Myocyte (in vitro differentiated cells): ENCODE results near the gene BCAM. TPM values are rescaled to one million over a fixed set of nuclear protein-coding genes. Genes with fewer than 3 reads are reported as not detected.
"Not testable (repeated sequence)": the region's sequence is repeated elsewhere in the genome, so short reads cannot be mapped to it uniquely, and the experiment has no call there.

Experiments
- DNase-seq: peaks from one replicate; pipeline ENCODE4 v3.0.0-alpha.2; 2012; ENCODE audit warnings: low read depth
- total RNA-seq: library from RNA; depleted of rRNA; stranded (reverse); fragments of >200 nt; gene quantifications from 2 replicates; pipeline ENCODE4 v1.2.3, GENCODE V29; 2014

Gene BCAM
- total RNA-seq, 1 donor from 2014 or later = 590 TPM

- DNase-seq = peak; percentile 96
Observed at GRCh38 chr19:44816301-44816700, 7.4 kb downstream of the BCAM start.

GRCh38 chr19:44817725-44818465 lies 9.0 kb downstream of the BCAM start:
- DNase-seq = no peak

GRCh38 chr19:44818466-44819031 lies 9.6 kb downstream of the BCAM start:
- DNase-seq = no peak

GRCh38 chr19:44819246-44819832 lies 10.4 kb downstream of the BCAM start:
- no peak for DNase-seq

- DNase-seq = peak; percentile 86
Observed at GRCh38 chr19:44820648-44821609, 12.0 kb downstream of the BCAM start.

- DNase-seq = no peak
Observed at GRCh38 chr19:44822177-44822576, 13.3 kb downstream of the BCAM start.

- DNase-seq = no peak
Observed at GRCh38 chr19:44822670-44823372, 13.9 kb downstream of the BCAM start.

- no peak for DNase-seq
Observed at GRCh38 chr19:44823373-44823698, 14.4 kb downstream of the BCAM start.

- no peak for DNase-seq
Observed at GRCh38 chr19:44824761-44825160, 15.9 kb downstream of the BCAM start.

GRCh38 chr19:44832875-44833274 lies 24.0 kb downstream of the BCAM start:
- DNase-seq = not testable (repeated sequence)

GRCh38 chr19:44834399-44834798 lies 25.5 kb downstream of the BCAM start:
- not testable (repeated sequence) for DNase-seq

- DNase-seq = no peak
Observed at GRCh38 chr19:44839276-44839675, 30.4 kb downstream of the BCAM start.

GRCh38 chr19:44840811-44841210 lies 31.9 kb downstream of the BCAM start:
- no peak for DNase-seq

GRCh38 chr19:44841231-44841630 lies 32.3 kb downstream of the BCAM start:
- no peak for DNase-seq

- no peak for DNase-seq
Observed at GRCh38 chr19:44845286-44845611, 36.3 kb downstream of the BCAM start.

GRCh38 chr19:44845612-44846454 lies 36.9 kb downstream of the BCAM start, which contains the start of gene NECTIN2:
Gene NECTIN2, plus strand, starts transcription at chr19:44846297. Its CDS starts 229 bp downstream, at chr19:44846526.
- peak; percentile 98 for DNase-seq

GRCh38 chr19:44846455-44847143 lies 37.7 kb downstream of the BCAM start:
- DNase-seq = no peak

- DNase-seq = peak; percentile 51
Observed at GRCh38 chr19:44847144-44848035, 38.5 kb downstream of the BCAM start.
